HepG2 (cell line): Measurements from ENCODE around the gene METTL22. TPM values are rescaled to one million over a fixed set of nuclear protein-coding genes. Genes with fewer than 3 reads are reported as not detected.

Experiments
- ATF1 ChIP-seq: IDR thresholded peaks from 2 replicates; pipeline ENCODE4 v1.6.1; 2016; ENCODE audit warnings: mild to moderate bottlenecking, control low read depth
- RARA ChIP-seq: IDR thresholded peaks from 2 replicates; pipeline ENCODE4 v1.6.1; 2016; ENCODE audit warnings: missing genetic modification reagents, missing compliant biosample characterization
- SETDB1 ChIP-seq: sonication (generic); formaldehyde crosslinking; IDR thresholded peaks from 2 replicates; pipeline ENCODE4 v1.5.1; 2020; ENCODE audit warnings: missing genetic modification reagents, mild to moderate bottlenecking, borderline replicate concordance
- SMAD1 ChIP-seq: sonication (generic); formaldehyde crosslinking; IDR thresholded peaks from 2 replicates; pipeline ENCODE4 v1.4.0; 2020; ENCODE audit warnings: missing genetic modification reagents, low read depth, mild to moderate bottlenecking, borderline replicate concordance
- YEATS4 ChIP-seq: sonication (generic); formaldehyde crosslinking; IDR thresholded peaks from 2 replicates; pipeline ENCODE4 v1.4.0; 2020; ENCODE audit warnings: missing genetic modification reagents, borderline replicate concordance
- ZC3H4 ChIP-seq: sonication (generic); formaldehyde crosslinking; IDR thresholded peaks from 2 replicates; pipeline ENCODE4 v1.4.0; 2020; ENCODE audit warnings: missing genetic modification reagents, borderline replicate concordance
- ZFP36L2 ChIP-seq: sonication (generic); formaldehyde crosslinking; IDR thresholded peaks from 2 replicates; pipeline ENCODE4 v1.4.0; 2020; ENCODE audit warnings: missing genetic modification reagents
- ZMYM3 ChIP-seq: sonication (generic); formaldehyde crosslinking; IDR thresholded peaks from 2 replicates; pipeline ENCODE4 v1.5.1; 2020; ENCODE audit warnings: mild to moderate bottlenecking, missing genetic modification reagents
- ZNF225 ChIP-seq: sonication (generic); formaldehyde crosslinking; IDR thresholded peaks from 2 replicates; pipeline ENCODE4 v1.4.0; 2020; ENCODE audit warnings: mild to moderate bottlenecking, missing genetic modification reagents
- ZNF430 ChIP-seq: sonication (generic); formaldehyde crosslinking; IDR thresholded peaks from 2 replicates; pipeline ENCODE4 v1.9.0; 2021; ENCODE audit warnings: mild to moderate bottlenecking, missing genetic modification reagents
- ZNF674 ChIP-seq: sonication (generic); formaldehyde crosslinking; IDR thresholded peaks from 2 replicates; pipeline ENCODE4 v1.5.0; 2020; ENCODE audit warnings: low read depth, mild to moderate bottlenecking, missing genetic modification reagents
- ZNF773 ChIP-seq: sonication (generic); formaldehyde crosslinking; IDR thresholded peaks from 2 replicates; pipeline ENCODE4 v1.4.0; 2020; ENCODE audit warnings: missing genetic modification reagents, borderline replicate concordance
- ZSCAN21 ChIP-seq: sonication (generic); formaldehyde crosslinking; IDR thresholded peaks from 2 replicates; pipeline ENCODE4 v1.8.0; 2022; ENCODE audit warnings: mild to moderate bottlenecking, missing genetic modification reagents, moderate library complexity, borderline replicate concordance
- ZSCAN29 ChIP-seq: sonication (generic); formaldehyde crosslinking; conservative IDR thresholded peaks from 2 replicates; pipeline ENCODE4 v1.4.0; 2020; ENCODE audit warnings: mild to moderate bottlenecking, missing genetic modification reagents
- polyA plus RNA-seq, 8 experiments: library from polyadenylated mRNA; depleted of rRNA in 3 of 8; stranded (reverse) in 7 of 8; unstranded in 1 of 8; fragments of >200 nt; fragmentation: Illumina TruSeq in 4 of 8; extraction: Trizol in 4 of 8; gene quantifications; 2 replicates each; pipeline versions ENCODE4 v1.2.1 to v1.2.3, GENCODE V29; 2011 to 2016; ENCODE audit warnings: low read depth in 4 of 8, missing spikeins in 1 of 8, mixed read lengths in 1 of 8; ENCODE audit not compliant: insufficient read depth in 1 of 8
- total RNA-seq, 5 experiments: library from RNA; depleted of rRNA; stranded (reverse); fragments of >200 nt; fragmentation: Illumina TruSeq; extraction: Trizol; gene quantifications; 2 replicates each; pipeline ENCODE4 v1.2.3, GENCODE V29; 2016; ENCODE audit warnings: low read depth in 1 of 5
- TF ChIP-seq, protein P1 (sequence below): sonication (generic); formaldehyde crosslinking; IDR thresholded peaks from 2 replicates; pipeline ENCODE4 v1.8.0; 2022; ENCODE audit warnings: missing genetic modification reagents, mild to moderate bottlenecking, inconsistent platforms, borderline replicate concordance
- TF ChIP-seq, protein P2 (sequence below): sonication (generic); formaldehyde crosslinking; IDR thresholded peaks from 2 replicates; pipeline ENCODE4 v1.4.0; 2020; ENCODE audit warnings: missing genetic modification reagents, mild to moderate bottlenecking, borderline replicate concordance
- TF ChIP-seq, protein P3 (sequence below): sonication (generic); formaldehyde crosslinking; IDR thresholded peaks from 2 replicates; pipeline ENCODE4 v1.4.0; 2020; ENCODE audit warnings: missing genetic modification reagents, borderline replicate concordance
- TF ChIP-seq, protein P4 (sequence below): sonication (generic); formaldehyde crosslinking; IDR thresholded peaks from 2 replicates; pipeline ENCODE4 v1.4.0; 2020; ENCODE audit warnings: missing genetic modification reagents, low read depth, mild to moderate bottlenecking, borderline replicate concordance
- TF ChIP-seq, protein P5 (sequence below): sonication (generic); formaldehyde crosslinking; IDR thresholded peaks from 2 replicates; pipeline ENCODE4 v1.5.0; 2020; ENCODE audit warnings: missing genetic modification reagents
- TF ChIP-seq, protein P6 (sequence below): sonication (generic); formaldehyde crosslinking; IDR thresholded peaks from 2 replicates; pipeline ENCODE4 v1.8.1; 2022; ENCODE audit warnings: mild to moderate bottlenecking, missing genetic modification reagents

Gene METTL22
- total and polyA plus RNA-seq, 2 of the 13 experiments (the other 11 are each of a cell fraction or from before 2014, with no cell fraction given): 36.2 to 94.8 TPM

DNA sequence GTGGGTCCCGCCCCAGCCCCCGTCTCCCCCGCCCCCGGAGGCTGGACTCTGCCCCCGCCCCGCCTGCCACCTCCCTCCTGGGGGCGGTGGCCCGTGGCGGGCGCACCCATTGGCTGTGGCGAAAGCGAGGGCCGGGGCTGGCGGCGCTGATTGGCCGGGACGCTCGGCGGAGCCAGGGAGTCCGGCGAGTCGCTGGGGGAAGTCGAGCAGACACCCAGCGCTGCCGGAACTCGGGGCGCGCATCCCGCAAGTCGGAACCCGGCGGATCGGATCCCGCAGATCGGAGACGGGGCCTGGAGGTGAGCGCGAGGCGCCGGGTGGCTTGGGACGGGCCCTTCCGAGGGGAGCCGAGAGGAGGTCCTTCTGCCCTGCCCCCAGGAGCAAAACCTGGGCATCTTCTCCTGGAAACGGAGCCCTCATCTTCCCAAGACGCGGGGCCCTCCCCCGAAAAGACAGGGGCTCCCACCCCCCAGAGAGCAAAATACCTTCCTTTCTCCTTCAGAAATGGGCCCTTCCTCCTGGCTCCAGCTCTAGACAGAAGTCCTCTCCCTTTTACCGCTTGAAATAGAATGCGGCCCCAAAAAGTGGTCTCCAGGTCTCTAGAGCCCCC is 53.0 kb downstream of the METTL22 start, which contains the start of gene ABAT (continued):
- TF ChIP-seq ATF1 (CRISPR knock-in tag): no peak
- TF ChIP-seq, protein P1, sequence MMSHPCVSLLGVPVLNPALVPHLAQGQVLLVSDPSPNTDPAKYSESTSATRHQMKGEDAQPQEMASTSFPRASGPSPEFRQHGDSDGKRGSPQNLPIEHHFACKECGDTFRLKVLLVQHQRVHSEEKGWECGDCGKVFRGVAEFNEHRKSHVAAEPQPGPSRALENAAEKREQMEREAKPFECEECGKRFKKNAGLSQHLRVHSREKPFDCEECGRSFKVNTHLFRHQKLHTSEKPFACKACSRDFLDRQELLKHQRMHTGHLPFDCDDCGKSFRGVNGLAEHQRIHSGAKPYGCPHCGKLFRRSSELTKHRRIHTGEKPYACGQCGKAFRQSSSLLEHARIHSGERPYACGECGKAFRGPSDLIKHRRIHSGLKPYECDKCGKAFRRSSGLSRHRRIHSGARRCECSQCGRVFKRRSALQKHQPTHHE (CRISPR knock-in tag): peak; percentile 89
- no peak for TF ChIP-seq ZNF225 (CRISPR knock-in tag)
- TF ChIP-seq, protein P2, sequence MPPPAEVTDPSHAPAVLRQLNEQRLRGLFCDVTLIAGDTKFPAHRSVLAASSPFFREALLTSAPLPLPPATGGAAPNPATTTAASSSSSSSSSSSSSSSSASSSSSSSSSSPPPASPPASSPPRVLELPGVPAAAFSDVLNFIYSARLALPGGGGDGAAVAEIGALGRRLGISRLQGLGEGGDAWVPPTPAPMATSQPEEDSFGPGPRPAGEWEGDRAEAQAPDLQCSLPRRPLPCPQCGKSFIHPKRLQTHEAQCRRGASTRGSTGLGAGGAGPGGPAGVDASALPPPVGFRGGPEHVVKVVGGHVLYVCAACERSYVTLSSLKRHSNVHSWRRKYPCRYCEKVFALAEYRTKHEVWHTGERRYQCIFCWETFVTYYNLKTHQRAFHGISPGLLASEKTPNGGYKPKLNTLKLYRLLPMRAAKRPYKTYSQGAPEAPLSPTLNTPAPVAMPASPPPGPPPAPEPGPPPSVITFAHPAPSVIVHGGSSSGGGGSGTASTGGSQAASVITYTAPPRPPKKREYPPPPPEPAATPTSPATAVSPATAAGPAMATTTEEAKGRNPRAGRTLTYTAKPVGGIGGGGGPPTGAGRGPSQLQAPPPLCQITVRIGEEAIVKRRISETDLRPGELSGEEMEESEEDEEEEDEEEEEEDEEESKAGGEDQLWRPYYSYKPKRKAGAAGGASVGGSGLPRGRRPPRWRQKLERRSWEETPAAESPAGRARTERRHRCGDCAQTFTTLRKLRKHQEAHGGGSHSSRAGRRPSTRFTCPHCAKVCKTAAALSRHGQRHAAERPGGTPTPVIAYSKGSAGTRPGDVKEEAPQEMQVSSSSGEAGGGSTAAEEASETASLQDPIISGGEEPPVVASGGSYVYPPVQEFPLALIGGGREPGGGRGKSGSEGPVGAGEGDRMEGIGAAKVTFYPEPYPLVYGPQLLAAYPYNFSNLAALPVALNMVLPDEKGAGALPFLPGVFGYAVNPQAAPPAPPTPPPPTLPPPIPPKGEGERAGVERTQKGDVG (CRISPR knock-in tag): no peak
- TF ChIP-seq ZMYM3: no peak
- no peak for TF ChIP-seq SMAD1 (CRISPR knock-in tag)
- peak; percentile 71; the same call in 1 of the 2 replicates for TF ChIP-seq ZNF773 (CRISPR knock-in tag)
- TF ChIP-seq, protein P3, sequence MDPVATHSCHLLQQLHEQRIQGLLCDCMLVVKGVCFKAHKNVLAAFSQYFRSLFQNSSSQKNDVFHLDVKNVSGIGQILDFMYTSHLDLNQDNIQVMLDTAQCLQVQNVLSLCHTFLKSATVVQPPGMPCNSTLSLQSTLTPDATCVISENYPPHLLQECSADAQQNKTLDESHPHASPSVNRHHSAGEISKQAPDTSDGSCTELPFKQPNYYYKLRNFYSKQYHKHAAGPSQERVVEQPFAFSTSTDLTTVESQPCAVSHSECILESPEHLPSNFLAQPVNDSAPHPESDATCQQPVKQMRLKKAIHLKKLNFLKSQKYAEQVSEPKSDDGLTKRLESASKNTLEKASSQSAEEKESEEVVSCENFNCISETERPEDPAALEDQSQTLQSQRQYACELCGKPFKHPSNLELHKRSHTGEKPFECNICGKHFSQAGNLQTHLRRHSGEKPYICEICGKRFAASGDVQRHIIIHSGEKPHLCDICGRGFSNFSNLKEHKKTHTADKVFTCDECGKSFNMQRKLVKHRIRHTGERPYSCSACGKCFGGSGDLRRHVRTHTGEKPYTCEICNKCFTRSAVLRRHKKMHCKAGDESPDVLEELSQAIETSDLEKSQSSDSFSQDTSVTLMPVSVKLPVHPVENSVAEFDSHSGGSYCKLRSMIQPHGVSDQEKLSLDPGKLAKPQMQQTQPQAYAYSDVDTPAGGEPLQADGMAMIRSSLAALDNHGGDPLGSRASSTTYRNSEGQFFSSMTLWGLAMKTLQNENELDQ (CRISPR knock-in tag): no peak
- no peak for TF ChIP-seq ZC3H4 (CRISPR knock-in tag)
- TF ChIP-seq ZSCAN21 (CRISPR knock-in tag): peak; percentile 55; the same call in 1 of the 2 replicates
- TF ChIP-seq ZSCAN29: no peak
- no peak; the same call in 1 of the 2 replicates for TF ChIP-seq RARA (CRISPR knock-in tag)
- no peak for TF ChIP-seq SETDB1
- TF ChIP-seq, protein P4, sequence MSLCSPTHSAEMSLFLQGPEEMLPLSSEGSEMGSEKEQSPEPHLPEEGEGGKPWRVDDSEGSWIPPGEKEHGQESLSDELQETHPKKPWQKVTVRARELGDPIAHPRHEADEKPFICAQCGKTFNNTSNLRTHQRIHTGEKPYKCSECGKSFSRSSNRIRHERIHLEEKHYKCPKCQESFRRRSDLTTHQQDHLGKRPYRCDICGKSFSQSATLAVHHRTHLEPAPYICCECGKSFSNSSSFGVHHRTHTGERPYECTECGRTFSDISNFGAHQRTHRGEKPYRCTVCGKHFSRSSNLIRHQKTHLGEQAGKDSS (CRISPR knock-in tag): peak; percentile 80
- no peak for TF ChIP-seq ZFP36L2 (CRISPR knock-in tag)
- no peak for TF ChIP-seq ZNF674 (CRISPR knock-in tag)
- TF ChIP-seq, protein P5, sequence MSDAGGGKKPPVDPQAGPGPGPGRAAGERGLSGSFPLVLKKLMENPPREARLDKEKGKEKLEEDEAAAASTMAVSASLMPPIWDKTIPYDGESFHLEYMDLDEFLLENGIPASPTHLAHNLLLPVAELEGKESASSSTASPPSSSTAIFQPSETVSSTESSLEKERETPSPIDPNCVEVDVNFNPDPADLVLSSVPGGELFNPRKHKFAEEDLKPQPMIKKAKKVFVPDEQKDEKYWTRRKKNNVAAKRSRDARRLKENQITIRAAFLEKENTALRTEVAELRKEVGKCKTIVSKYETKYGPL (CRISPR knock-in tag): 0 out of 2 replicates have a peak, but pooled peaks have one; percentile 54
- peak; percentile 70 for TF ChIP-seq YEATS4 (CRISPR knock-in tag)
- TF ChIP-seq, protein P6, sequence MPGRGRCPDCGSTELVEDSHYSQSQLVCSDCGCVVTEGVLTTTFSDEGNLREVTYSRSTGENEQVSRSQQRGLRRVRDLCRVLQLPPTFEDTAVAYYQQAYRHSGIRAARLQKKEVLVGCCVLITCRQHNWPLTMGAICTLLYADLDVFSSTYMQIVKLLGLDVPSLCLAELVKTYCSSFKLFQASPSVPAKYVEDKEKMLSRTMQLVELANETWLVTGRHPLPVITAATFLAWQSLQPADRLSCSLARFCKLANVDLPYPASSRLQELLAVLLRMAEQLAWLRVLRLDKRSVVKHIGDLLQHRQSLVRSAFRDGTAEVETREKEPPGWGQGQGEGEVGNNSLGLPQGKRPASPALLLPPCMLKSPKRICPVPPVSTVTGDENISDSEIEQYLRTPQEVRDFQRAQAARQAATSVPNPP (CRISPR knock-in tag): no peak
- TF ChIP-seq ZNF430: no peak
